Tibial artery (tissue), 4 donors: ENCODE results near the gene STIL.

ENCODE experiments used
- DNase-seq, 2 donors: peaks; one replicate each; pipeline ENCODE4 v3.0.0-alpha.2; 2019
- H3K27ac ChIP-seq, 2 donors: fragments of 200-600 bp; sonication (generic) in 1 of 2; 1 replicate in 1 of 2; 2 replicates in 1 of 2; pipeline ENCODE4 v1.5.1; 2018 to 2019; ENCODE audit warnings: mild to moderate bottlenecking in 1 of 2
- H3K27me3 ChIP-seq, 2 donors: fragments of 200-600 bp; sonication (generic) in 1 of 2; one replicate each; pipeline versions ENCODE4 v1.5.1 to v1.6.0; 2016 to 2019
- H3K36me3 ChIP-seq, 3 donors: fragments of 200-600 bp; sonication (generic) in 2 of 3; one replicate each; pipeline ENCODE4 v1.5.1; 2016 to 2019; ENCODE audit warnings: mild to moderate bottlenecking in 2 of 3
- H3K4me1 ChIP-seq, 4 donors: fragments of 200-600 bp; sonication (generic) in 2 of 4; 1 replicate in 3 of 4; 2 replicates in 1 of 4; pipeline ENCODE4 v1.5.1; 2016 to 2019
- H3K4me3 ChIP-seq, 2 donors: fragments of 200-600 bp; sonication (generic) in 1 of 2; 1 replicate in 1 of 2; 2 replicates in 1 of 2; pipeline ENCODE4 v1.5.1; 2018 to 2019; ENCODE audit warnings: mild to moderate bottlenecking in 2 of 2
- H3K9me3 ChIP-seq, 3 donors: fragments of 200-600 bp; sonication (generic) in 1 of 3; one replicate each; pipeline ENCODE4 v1.5.1; 2016 to 2019
- intact Hi-C: fragments of 100-400 bp; cut with DNase I; formaldehyde crosslinking; loops from one replicate; pipeline ENCODE4 v1.15.0; 2023; ENCODE audit warnings: low total_unique reads
- TF ChIP-seq, protein P1 (sequence below), 2 experiments: fragments of 200-600 bp in 1 of 2; fragments of 450-650 bp in 1 of 2; IDR thresholded peaks; one replicate each; pipeline ENCODE4 v1.5.1; 2017 to 2019; ENCODE audit warnings: antibody characterized with exemption in 2 of 2, mild to moderate bottlenecking in 1 of 2, moderate library complexity in 1 of 2

STIL gene

DNA sequence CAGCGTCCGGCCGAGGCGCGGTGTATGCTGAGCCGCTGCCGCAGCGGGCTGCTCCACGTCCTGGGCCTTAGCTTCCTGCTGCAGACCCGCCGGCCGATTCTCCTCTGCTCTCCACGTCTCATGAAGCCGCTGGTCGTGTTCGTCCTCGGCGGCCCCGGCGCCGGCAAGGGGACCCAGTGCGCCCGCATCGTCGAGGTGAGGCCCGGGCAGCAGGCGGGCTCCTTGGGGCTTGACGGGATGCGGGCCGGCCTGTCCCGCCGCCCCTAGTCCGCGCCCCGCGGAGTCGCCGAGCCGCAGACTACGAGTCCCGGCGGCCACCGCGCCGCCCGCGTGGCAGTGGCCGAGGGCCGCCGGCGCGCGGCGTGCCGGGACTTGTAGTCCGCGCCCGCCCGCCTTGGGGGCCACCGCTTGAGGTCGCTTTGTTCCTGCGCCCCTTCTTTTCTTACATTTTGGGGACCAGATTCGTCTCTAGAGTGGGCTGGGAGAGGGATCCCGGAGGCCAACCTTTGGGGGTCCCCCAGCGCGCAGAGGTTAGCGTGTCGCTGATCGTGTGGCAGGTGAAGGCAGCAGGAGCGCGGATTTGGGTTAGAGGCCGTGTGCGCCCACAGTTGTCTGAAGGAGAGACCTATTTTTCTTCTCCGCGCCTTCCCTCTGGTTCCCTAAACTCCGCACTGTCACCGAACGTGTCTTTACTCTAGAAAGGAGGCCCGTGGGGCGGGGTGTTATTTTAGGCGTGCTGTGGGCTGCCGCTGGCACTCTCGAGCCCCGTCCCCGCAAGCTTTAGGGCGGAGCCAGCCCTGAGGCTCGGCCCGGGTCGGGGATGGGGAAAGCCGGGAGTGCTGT lies 20.2 kb upstream of the STIL start:
- Histone ChIP-seq H3K4me3 (peak overlapping the region; percentile 63 to 95), H3K4me1 (peaks cover 0 to 52% (median 24%) of the 10 kb centered on the region in 4 donors), H3K36me3 (no peaks in the 10 kb centered on the region), H3K27ac (peak overlapping the region; percentile 88 to 98), H3K27me3 (no peaks in the 10 kb centered on the region), H3K9me3 (no peaks in the 10 kb centered on the region)
- intact Hi-C loops, result loop anchor here (1.0 kb wide), 1 partner anchor 20 kb away; the partner anchor contains the start of gene STIL
- peak; percentile 75 to 87 for DNase-seq
- TF ChIP-seq, protein P1, sequence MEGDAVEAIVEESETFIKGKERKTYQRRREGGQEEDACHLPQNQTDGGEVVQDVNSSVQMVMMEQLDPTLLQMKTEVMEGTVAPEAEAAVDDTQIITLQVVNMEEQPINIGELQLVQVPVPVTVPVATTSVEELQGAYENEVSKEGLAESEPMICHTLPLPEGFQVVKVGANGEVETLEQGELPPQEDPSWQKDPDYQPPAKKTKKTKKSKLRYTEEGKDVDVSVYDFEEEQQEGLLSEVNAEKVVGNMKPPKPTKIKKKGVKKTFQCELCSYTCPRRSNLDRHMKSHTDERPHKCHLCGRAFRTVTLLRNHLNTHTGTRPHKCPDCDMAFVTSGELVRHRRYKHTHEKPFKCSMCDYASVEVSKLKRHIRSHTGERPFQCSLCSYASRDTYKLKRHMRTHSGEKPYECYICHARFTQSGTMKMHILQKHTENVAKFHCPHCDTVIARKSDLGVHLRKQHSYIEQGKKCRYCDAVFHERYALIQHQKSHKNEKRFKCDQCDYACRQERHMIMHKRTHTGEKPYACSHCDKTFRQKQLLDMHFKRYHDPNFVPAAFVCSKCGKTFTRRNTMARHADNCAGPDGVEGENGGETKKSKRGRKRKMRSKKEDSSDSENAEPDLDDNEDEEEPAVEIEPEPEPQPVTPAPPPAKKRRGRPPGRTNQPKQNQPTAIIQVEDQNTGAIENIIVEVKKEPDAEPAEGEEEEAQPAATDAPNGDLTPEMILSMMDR (IDR thresholded peaks at IDR 0.05), result peak in 1 of 2 experiments; percentile 23

DNA sequence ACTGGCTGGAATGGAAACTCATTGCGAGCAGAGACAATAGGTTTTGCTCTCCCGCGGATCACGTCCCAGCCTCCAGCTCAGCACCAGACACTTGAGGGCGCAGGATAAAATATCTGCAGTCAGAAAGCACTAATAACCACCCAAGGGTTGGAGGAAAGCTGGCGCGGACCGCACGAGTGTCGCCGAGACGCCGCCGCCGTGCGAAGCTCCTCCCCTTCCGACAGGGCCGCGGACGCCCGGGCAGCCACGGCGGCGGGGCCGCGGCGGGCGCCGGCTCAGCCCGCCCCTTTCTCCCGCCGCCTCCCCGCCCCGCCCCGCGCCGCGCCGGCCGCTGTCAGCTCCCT lies 19.6 kb upstream of the STIL start, which contains the start of gene CMPK1:
CMPK1 (plus strand) TSS at position 213 of the 344 bp plus-strand sequence. CDS start 156 bp downstream, outside the sequence.
- peak; percentile 82 to 92 for DNase-seq

DNA sequence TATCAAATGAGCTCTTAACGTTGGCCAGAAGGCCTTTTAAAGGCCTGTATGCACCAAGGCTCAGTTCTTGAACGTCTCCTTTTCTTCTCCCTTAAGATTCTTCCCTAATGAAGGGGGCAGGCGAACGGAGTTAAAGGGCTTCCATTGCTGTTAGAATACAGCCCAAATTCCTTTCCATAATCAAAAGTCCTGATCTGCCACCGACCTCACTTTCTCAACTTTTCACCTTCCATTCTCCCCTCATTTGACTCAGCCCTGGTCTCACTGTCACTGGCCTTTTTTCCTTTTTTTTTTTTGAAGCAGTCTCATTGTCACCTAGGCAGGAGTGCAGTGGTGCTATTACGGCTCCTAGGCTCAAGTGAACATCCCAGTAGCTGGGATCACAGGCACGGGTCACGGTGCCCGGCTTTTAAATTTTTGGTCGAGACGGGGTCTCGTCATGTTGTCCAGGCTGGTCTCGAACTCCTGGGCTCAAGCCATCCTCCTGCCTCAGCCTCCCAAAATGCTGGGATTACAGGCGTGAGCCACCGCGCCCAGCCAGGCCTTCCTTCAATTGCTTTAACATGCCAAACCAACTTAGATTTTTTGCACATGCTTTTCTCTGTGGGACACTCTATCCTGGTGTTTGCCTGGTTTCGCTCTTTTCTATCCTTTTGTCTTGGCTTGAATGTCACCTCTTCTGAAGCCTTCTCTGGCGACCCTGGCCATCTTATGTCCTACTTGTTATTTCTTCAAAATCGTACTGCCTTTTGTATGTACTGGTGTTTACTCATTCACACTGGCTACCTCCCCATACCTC lies 19.0 kb upstream of the STIL start:
- no peak for DNase-seq
- Histone ChIP-seq H3K4me3 (peak overlapping the region; percentile 63 to 95), H3K4me1 (peaks cover 0 to 41% (median 21%) of the 10 kb centered on the region in 4 donors), H3K9me3 (no peaks in the 10 kb centered on the region), H3K27ac (peak overlapping the region; percentile 88 to 98), H3K27me3 (no peaks in the 10 kb centered on the region), H3K36me3 (no peaks in the 10 kb centered on the region)
- TF ChIP-seq, protein P1 (IDR thresholded peaks at IDR 0.05), result no peak
- intact Hi-C loops, result loop anchor here (1.0 kb wide), 1 partner anchor 19 kb away; the partner anchor contains the start of gene STIL

More for the DNA sequence above, 19.6 kb upstream of the STIL start, which contains the start of gene CMPK1:
- H3K4me3 ChIP-seq, result peak within 1 kb of the TSS; percentile 63 to 95
- H3K9me3 ChIP-seq, result no peaks in the 10 kb centered on the region
- H3K27me3 ChIP-seq, result no peaks in the 10 kb centered on the region
- no peaks in the 10 kb centered on the region for H3K36me3 ChIP-seq
- TF ChIP-seq, protein P1 (IDR thresholded peaks at IDR 0.05), result no peak
- H3K27ac ChIP-seq, result peak within 1 kb of the TSS; percentile 88 to 98
- intact Hi-C loops, result loop anchor here (1.0 kb wide), 1 partner anchor 19 kb away; the partner anchor contains the start of gene STIL
- H3K4me1 ChIP-seq, result peaks cover 0 to 47% (median 22%) of the 10 kb centered on the region in 4 donors

DNA sequence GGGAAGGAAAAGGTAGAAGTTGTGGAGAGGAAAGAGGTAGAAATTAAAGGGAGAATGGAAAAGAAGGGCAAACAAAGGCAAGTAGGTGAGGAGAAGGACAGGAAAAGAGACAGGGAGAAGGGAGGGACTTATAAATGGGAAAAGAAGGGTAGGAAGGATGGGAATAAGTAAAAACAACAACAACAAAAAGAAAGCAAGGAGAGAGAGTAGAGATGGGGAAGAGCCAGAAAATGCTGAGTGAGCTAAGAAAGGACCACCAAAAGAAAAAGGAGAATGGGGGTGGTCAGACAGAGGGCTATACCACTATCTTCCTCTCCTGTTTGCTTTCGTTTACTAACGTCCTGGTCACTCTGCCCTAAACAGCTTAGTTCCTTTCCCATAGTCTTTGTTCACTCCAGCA lies 17.9 kb upstream of the STIL start:
- Histone ChIP-seq H3K27me3 (no peaks in the 10 kb centered on the region), H3K4me1 (peaks cover 0 to 37% (median 20%) of the 10 kb centered on the region in 4 donors), H3K27ac (peak overlapping the region in 1 of 2 donors; percentile 88), H3K4me3 (no peak overlapping the region), H3K36me3 (no peaks in the 10 kb centered on the region), H3K9me3 (no peaks in the 10 kb centered on the region)
- no peak for DNase-seq
- TF ChIP-seq, protein P1 (IDR thresholded peaks at IDR 0.05), result no peak
- intact Hi-C loops, result no loop called here

DNA sequence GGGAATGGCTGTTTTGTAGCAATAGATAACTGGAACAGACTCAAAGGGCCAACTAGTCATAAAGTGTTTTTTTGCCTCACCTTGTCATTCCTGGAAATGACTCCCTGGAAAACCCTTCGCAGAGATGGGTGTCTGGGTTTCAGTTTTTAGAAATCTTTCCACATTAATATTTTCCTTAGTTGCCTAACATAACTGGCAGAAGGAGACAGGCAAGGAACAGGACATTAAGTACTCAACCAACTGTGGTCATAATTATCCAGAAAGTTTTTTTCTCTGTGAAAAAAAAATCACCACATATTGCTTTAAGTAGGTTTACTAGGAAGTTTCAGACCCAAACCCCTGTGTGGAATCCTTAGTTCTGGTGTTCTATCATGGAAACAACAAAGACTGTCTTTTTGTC lies 16.3 kb upstream of the STIL start:
- Histone ChIP-seq H3K4me3 (no peak overlapping the region), H3K4me1 (peaks cover 0 to 21% (median 9%) of the 10 kb centered on the region in 4 donors), H3K27ac (peak overlapping the region in 1 of 2 donors; percentile 88), H3K27me3 (no peaks in the 10 kb centered on the region), H3K9me3 (no peaks in the 10 kb centered on the region), H3K36me3 (no peaks in the 10 kb centered on the region)
- TF ChIP-seq, protein P1 (IDR thresholded peaks at IDR 0.05), result no peak
- intact Hi-C loops, result no loop called here
- no peak for DNase-seq
